Measurements from ENCODE around the gene DMRT3.

Gene DMRT3

GRCh38 chr9:962023-962422, 14.4 kb upstream of the DMRT3 start:
- FAIRE-seq (no peak), DNase-seq (ENCODE audit: insufficient read length, low spot score) (no peak)
- no peak for TF ChIP-seq POLR2A (IDR thresholded peaks at IDR 0.05; ENCODE audit: low read depth, low read length)

DNA sequence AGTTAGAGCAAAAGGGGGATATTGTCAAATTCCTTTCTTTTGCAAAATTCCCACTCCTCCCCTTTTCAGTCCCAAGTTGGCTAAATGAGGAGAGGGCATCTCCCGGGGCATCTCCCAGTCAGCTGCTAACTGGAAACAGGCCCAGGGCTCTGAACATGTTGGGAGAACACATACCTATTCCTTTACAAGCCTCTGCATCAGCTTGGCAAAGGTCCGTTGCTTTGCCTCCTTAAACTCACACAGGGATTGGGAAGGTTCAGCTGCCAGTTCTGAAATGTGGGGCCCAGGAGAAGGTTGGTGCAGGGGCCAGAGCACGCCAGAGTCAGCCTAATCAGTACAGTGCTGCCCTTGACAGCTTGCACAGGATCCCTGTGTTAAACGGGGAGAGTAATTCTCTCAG, 11.0 kb upstream of the DMRT3 start:
- FAIRE-seq, result no peak
- TF ChIP-seq POLR2A (IDR thresholded peaks at IDR 0.05; ENCODE audit: low read depth, low read length), result no peak
- no peak for DNase-seq (ENCODE audit: insufficient read length, low spot score)

DNA sequence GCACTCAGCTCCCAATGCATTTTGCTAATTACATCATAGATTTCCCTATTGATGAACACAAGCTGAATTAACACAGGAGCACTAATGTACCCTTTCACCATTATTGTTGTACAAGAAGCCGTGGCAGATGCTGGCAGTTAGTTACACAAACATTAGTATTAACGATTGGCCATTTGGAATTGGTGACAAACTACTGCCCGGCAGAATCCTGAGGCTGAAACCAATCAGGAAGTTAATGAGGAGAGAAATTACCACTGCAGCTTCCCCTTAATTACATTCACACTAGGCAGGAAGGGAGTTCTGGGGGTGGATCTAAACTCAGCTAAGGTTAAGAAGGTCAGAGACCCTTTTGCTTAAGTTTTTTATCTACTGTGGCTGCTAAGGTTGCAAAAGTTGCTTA, 9.6 kb upstream of the DMRT3 start:
- no peak for TF ChIP-seq POLR2A (IDR thresholded peaks at IDR 0.05; ENCODE audit: low read depth, low read length)
- FAIRE-seq (no peak), DNase-seq (ENCODE audit: insufficient read length, low spot score) (no peak)

DNA sequence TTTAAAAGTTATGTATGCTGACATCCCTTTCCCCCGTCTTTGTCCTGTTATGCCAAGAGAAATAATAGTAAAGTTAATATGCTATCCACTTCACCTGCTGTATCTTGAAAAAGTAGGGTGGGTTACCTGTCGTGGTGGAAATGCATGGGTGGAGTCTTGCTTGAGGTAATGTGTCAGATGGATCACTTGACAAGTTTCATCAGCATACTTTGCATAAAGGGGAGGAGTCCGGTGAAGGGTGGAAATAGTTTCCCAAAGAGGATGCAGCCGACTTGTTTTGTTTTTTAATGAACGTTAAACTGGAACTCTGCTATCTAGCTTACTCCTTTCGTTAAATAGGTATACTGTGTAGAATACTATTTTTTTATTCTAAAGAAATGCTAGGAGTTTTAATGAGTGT, 9.0 kb upstream of the DMRT3 start:
- FAIRE-seq (no peak), DNase-seq (ENCODE audit: insufficient read length, low spot score) (no peak)
- no peak for TF ChIP-seq POLR2A (IDR thresholded peaks at IDR 0.05; ENCODE audit: low read depth, low read length)

- DNase-seq (ENCODE audit: insufficient read length, low spot score) (no peak), FAIRE-seq (no peak)
- no peak for TF ChIP-seq POLR2A (IDR thresholded peaks at IDR 0.05; ENCODE audit: low read depth, low read length)
These were observed 8.4 kb upstream of the DMRT3 start for GRCh38 chr9:967903-968641.

- FAIRE-seq (no peak), DNase-seq (ENCODE audit: insufficient read length, low spot score) (no peak)
- no peak for TF ChIP-seq POLR2A (IDR thresholded peaks at IDR 0.05; ENCODE audit: low read depth, low read length)
These were observed 6.9 kb upstream of the DMRT3 start for GRCh38 chr9:969310-970150.

DNA sequence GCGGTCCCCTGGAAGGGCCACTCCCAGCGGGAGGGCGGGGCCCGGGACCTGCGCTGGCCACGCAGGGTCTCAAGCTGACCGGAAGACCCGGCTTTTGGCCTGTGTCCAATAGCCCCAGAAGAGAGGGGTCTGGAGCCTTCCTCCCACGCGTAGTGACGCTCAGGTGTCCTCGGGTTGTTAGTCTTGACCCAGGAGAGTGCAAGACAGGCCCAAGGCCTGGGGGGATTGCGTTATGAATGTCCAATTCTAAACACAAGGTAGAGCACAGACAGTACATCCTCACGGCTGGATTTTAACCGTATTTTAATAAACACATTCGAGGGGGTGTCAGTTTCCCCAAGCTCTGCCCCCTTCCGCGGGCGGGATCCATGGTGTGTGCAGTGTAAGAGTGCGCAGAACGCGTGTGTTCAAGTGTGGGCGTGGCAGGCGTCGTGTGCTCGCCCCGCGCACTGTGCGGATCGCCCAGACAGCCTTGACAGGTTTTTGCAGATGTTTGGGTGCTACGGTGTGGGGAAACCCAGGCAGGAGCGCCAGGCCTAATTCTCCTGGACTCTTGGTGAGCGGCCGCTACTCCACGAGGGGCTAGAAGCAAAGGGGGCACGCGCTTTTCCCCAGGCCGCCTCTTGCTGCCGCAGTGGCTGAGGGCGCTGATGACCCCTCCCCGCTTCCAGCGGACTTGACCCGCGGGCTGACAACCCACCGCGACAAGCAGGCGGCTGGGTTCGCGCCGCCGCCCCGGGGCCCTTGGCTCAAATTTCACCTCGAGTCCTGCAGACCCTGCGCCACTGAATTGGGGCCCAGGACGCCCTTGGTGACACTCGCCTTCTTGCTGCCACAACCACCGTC, 6.1 kb upstream of the DMRT3 start:
- TF ChIP-seq POLR2A (IDR thresholded peaks at IDR 0.05; ENCODE audit: low read depth, low read length), result no peak
- FAIRE-seq (no peak), DNase-seq (ENCODE audit: insufficient read length, low spot score) (no peak)

DNA sequence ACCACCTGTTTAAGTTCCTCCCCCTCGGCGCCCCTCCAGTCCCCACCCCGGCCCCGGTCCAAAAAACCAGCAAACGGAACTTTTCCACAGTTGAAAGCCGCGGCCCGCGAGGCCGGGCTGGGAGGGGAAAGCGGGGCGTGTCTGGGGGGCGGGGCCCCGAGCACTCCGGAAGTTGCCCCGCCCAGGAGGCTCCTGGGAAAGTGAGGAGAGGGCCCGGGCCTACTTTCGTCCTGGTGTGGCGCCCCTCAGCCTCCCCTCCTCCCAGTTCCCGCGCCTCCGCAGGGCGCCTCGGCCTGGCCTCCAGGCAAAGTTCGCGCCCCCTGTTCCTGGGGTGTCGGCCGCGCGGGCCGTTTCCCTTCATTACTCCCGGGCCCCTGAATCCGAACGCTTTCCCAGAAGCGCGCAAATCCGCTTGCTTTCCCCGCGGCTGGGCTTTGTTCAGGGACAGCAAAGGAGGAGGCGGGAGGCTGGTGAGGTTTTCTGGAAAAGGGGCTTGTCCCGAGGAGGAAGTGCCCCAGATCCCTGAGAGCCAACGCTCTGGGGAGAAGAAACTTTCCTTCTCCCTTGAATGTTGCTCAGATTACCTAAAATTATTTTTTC, 4.5 kb upstream of the DMRT3 start:
- FAIRE-seq, result no peak
- DNase-seq (ENCODE audit: insufficient read length, low spot score), result no peak
- no peak for TF ChIP-seq POLR2A (IDR thresholded peaks at IDR 0.05; ENCODE audit: low read depth, low read length)

DNA sequence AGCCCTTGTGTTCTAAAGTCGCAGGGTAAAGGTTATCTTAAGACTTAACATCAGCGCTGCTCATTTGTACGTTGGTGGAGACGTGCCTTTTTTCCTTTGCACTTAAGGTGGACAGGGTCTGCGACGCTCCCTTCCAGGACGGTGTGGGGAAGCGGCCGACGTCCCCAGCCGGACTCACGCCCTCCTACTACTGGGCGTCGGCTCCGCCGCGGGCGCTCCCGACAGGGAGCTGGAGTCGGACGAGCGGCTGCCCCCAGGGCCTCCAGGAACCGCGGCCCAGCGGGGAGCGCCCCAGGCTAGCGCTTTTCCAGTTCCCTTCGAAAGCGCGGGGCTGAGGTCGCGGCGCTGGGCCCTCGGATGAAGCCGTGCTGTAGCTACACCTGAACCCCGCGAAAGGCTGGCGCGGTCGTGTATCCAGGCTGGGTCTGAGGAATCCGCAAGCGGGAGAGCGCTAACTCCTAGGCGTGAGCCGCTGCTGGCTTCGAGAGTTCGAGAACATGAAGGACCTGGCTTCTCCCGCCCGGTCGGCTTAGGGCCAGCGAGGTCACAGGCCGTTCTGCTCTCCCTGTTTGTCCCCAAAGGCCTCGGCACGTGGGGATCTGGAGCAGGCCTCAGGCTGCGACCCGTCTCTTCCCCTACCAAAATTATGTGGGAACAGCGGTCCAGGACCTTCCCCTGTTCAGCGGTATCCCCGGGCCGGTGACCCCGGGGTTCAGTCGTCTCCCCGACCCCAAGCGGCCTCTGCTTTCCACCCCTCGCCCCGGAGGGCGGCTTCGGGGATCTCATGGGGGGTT, 3.8 kb upstream of the DMRT3 start:
- no peak for DNase-seq (ENCODE audit: insufficient read length, low spot score)
- no peak for TF ChIP-seq POLR2A (IDR thresholded peaks at IDR 0.05; ENCODE audit: low read depth, low read length)
- FAIRE-seq, result no peak

- FAIRE-seq (no peak), DNase-seq (ENCODE audit: insufficient read length, low spot score) (no peak)
- TF ChIP-seq POLR2A (IDR thresholded peaks at IDR 0.05; ENCODE audit: low read depth, low read length), result no peak
These were observed 3.1 kb upstream of the DMRT3 start for GRCh38 chr9:973295-973834.

DNA sequence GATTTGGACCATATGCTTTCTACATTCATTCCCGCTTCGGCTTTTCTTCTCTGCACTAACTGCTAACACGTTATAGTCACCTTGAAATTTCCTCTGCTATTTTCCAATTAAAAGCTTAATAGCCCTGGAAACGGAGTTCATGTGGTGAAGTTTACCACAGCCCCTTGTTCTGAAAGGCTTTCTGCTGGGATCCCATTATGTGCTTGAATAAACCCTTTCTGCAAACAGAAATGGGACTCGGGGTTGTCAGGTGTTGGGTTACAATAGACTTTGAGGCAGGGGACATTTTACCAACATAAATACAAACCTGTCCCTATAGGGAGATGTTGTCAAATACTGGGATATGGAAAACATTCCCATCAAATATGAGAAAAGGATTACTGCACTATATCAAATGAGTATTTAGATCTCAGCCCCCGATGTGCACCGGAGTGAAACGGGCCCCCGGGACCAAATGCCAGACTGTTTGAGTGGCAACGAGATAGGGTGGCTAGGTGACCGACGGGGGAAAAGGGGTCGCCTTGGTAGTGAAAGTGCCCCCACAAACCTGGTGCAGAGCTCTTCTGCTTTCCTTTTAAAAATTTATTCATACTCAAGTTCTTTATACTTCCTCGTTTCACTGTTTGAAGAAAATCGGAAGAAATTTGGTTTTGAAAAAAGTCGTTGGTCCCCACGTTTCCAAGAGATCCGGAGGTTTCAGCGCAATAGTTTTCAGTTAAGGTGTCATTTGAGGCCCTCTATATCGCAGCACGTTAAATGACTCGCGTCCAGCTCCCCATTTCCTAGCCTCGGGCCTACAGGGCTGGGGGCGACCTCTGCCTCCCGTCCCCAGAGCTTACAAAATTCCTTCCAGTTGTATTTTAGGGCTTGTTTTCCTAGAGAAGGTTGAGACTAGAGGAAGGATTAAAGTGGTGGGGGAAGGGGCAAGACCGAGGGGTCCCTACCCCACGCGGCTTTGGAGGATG, 2.1 kb upstream of the DMRT3 start:
- DNase-seq (ENCODE audit: insufficient read length, low spot score) (no peak), FAIRE-seq (no peak)
- no peak for TF ChIP-seq POLR2A (IDR thresholded peaks at IDR 0.05; ENCODE audit: low read depth, low read length)

Data from H54 (cell line).